ENCODE results near the gene COP1. TPM values are rescaled to one million over a fixed set of nuclear protein-coding genes. Genes with fewer than 3 reads are reported as not detected.

The COP1 gene
- total and polyA plus RNA-seq, 2 donors (not counting 3 experiments of a cell fraction or from before 2014, with no cell fraction given) = 16.5 to 40.9 TPM

DNA sequence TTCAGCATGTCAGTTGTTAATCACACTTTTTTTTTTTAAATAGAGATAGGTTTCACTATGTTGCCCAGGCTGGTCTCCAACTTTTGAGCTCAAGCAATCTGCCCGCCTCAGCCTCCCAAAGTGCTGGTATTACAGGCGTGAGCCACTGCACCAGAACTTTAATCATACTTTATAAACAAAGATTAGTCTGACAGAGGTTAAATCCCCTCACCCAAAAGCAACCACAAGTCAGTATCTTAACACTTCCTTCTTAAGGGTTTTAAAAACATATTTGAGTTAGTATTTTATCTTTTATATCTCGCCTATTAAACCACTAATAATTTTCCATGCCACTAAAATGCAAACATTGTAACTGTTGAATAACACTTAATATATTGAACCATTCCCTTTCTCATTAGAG is 70.2 kb downstream of the COP1 start:
- Histone ChIP-seq H3K4me3 (replicated peaks in 1 of 3; ENCODE audit: insufficient read depth in 1 of 3, low read depth in 1 of 3, low read length in 3 of 3) (no peak overlapping the region), H3K4me1 (ENCODE audit: control insufficient read depth, extremely low read depth, insufficient read depth, low read length) (no peaks in the 10 kb centered on the region), H3K4me2 (ENCODE audit: insufficient read depth, low read length) (no peak overlapping the region), H3K79me2 (ENCODE audit: control insufficient read depth, insufficient read depth, low read length) (peaks cover 68% of the 10 kb centered on the region), H3K9me1 (replicated peaks; ENCODE audit: control insufficient read depth, extremely low read depth, insufficient read depth, low read length) (no peaks in the 10 kb centered on the region), H3K9me3 (replicated peaks; ENCODE audit: control insufficient read depth, insufficient read depth, low read length) (no peaks in the 10 kb centered on the region), H3K27ac (ENCODE audit: insufficient read depth, low read depth, low read length) (no peak overlapping the region), H2AFZ (ENCODE audit: low read depth, low read length) (no peak overlapping the region), H4K20me1 (replicated peaks; ENCODE audit: control insufficient read depth, extremely low read depth, insufficient read depth, low read length) (no peaks in the 10 kb centered on the region), H3K9ac (replicated peaks; ENCODE audit: extremely low read depth, insufficient read depth, low read length) (no peak overlapping the region), H3K27me3 (ENCODE audit: control insufficient read depth in 2 of 2, insufficient read depth in 2 of 2, low read length in 2 of 2) (no peaks in the 10 kb centered on the region), H3K36me3 (ENCODE audit: control insufficient read depth in 2 of 2, extremely low read depth in 1 of 2, insufficient read depth in 2 of 2, low read length in 2 of 2) (no peaks in the 10 kb centered on the region)
- BruUV-seq (replicated peaks) = no TSS peak
- DNase-seq (ENCODE audit: low read depth, low spot score) (no peak), FAIRE-seq (no peak)
- intact Hi-C loops (cut with micrococcal nuclease) (no loop called here), dilution Hi-C loops (cut with MboI; ENCODE audit: extremely low pct_ligation_motif_present, low sequenced_read_pairs) (no loop called here)
- no peak for TF ChIP-seq JUN (IDR thresholded peaks at IDR 0.05; ENCODE audit: borderline replicate concordance, insufficient read depth, insufficient read length, low read depth)
- no peak for TF ChIP-seq MYC (IDR thresholded peaks at IDR 0.05; ENCODE audit: low read depth, low read length)
- TF ChIP-seq FOS (IDR thresholded peaks at IDR 0.05; ENCODE audit: borderline replicate concordance, insufficient read depth, low read length) = no peak
- TF ChIP-seq, protein P1, sequence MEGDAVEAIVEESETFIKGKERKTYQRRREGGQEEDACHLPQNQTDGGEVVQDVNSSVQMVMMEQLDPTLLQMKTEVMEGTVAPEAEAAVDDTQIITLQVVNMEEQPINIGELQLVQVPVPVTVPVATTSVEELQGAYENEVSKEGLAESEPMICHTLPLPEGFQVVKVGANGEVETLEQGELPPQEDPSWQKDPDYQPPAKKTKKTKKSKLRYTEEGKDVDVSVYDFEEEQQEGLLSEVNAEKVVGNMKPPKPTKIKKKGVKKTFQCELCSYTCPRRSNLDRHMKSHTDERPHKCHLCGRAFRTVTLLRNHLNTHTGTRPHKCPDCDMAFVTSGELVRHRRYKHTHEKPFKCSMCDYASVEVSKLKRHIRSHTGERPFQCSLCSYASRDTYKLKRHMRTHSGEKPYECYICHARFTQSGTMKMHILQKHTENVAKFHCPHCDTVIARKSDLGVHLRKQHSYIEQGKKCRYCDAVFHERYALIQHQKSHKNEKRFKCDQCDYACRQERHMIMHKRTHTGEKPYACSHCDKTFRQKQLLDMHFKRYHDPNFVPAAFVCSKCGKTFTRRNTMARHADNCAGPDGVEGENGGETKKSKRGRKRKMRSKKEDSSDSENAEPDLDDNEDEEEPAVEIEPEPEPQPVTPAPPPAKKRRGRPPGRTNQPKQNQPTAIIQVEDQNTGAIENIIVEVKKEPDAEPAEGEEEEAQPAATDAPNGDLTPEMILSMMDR (IDR thresholded peaks at IDR 0.05; ENCODE audit: extremely low read depth in 1 of 2, insufficient read depth in 1 of 2, low read depth in 1 of 2, low read length in 2 of 2) = no peak
- TF ChIP-seq GATA2 (IDR thresholded peaks at IDR 0.05; ENCODE audit: insufficient read depth, insufficient read length, low read depth, low read length) = no peak
- TF ChIP-seq EZH2 (IDR thresholded peaks at IDR 0.05; ENCODE audit: borderline replicate concordance, low read depth, low read length, severe bottlenecking) = no peak
- TF ChIP-seq POLR2AphosphoS5 (IDR thresholded peaks at IDR 0.05; ENCODE audit: insufficient read depth, low read depth, low read length) = no peak
- TF ChIP-seq POLR2A (IDR thresholded peaks at IDR 0.05; ENCODE audit: low read depth, low read length) = no peak
- ChIA-PET CTCF (no interaction called here), POLR2A (no interaction called here)

All from endothelial cell of umbilical vein (primary cell).